HCT116 (cell line): Measurements from ENCODE around the gene ANGPT4. TPM values are rescaled to one million over a fixed set of nuclear protein-coding genes. Genes with fewer than 3 reads are reported as not detected.

ENCODE experiments used
- ATAC-seq: fragments of 200-7000 bp; cut with Tn5 transposase; 2 replicates; pipeline ENCODE4 v1.9.1; 2020; ENCODE audit warnings: mild to moderate bottlenecking, moderate library complexity
- BruUV-seq: library from RNA; stranded (reverse); fragments of 400-500 nt; replicated peaks from 2 replicates; lab custom pipeline; 2021; lab: Mats Ljungman, UMichigan
- CTCF ChIA-PET: fragments of 300-600 bp; sonication (Branson Sonifier 250); formaldehyde crosslinking; loops from one replicate; lab custom pipeline; 2021; ENCODE audit warnings: antibody characterized with exemption; lab: Charles Lee
- POLR2A ChIA-PET: fragments of 300-600, 350-600 bp; sonication (Branson Sonifier 250); formaldehyde crosslinking; loops from one replicate; lab custom pipeline; 2021; ENCODE audit warnings: antibody characterized with exemption; lab: Charles Lee
- RAD21 ChIA-PET, 2 experiments: fragments of 300-600 bp; sonication (Branson Sonifier 250); formaldehyde crosslinking; loops; one replicate each; lab custom pipeline; 2023; ENCODE audit warnings: low total read pairs in 2 of 2; ENCODE audit not compliant: uncharacterized antibody in 2 of 2, unreplicated experiment in 2 of 2, low non-redundant PET in 1 of 2; lab: Charles Lee
- DNase-seq: peaks from one replicate; pipeline ENCODE4 v3.0.0-alpha.2; 2010; ENCODE audit warnings: low read depth, low spot score
- H2AFZ ChIP-seq: fragments of 200-600 bp; shearing (Covaris generic), sonication (generic); 2 replicates; pipeline ENCODE4 v1.6.1; 2017; ENCODE audit warnings: low read depth, mixed run types, mixed read lengths, antibody characterized with exemption, low read length; ENCODE audit not compliant: poor library complexity, severe bottlenecking
- H3K27ac ChIP-seq: 2 replicates; pipeline ENCODE4 v1.5.1; 2012; ENCODE audit warnings: low read depth, low read length
- H3K27me3 ChIP-seq: fragments of 200-600 bp; sonication (generic); 2 replicates; pipeline ENCODE4 v1.6.1; 2016; ENCODE audit warnings: mixed run types, low read length, mixed read lengths; ENCODE audit not compliant: insufficient read depth
- H3K36me3 ChIP-seq, 2 experiments: fragments of 200-500 bp in 1 of 2; fragments of 200-600 bp in 1 of 2; sonication (Bioruptor generic) in 1 of 2; sonication (generic) in 1 of 2; 2 replicates each; pipeline versions ENCODE4 v1.5.1 to v1.6.1; 2014 to 2016; ENCODE audit warnings: low read length in 2 of 2, inconsistent platforms in 1 of 2, mixed read lengths in 1 of 2, mixed run types in 1 of 2; ENCODE audit not compliant: insufficient read depth in 2 of 2, control insufficient read depth in 1 of 2
- H3K4me1 ChIP-seq, 2 experiments: fragments of 200-600 bp in 1 of 2; sonication (generic) in 1 of 2; 2 replicates each; pipeline versions ENCODE4 v1.5.1 to v1.6.1; 2012 to 2017; ENCODE audit warnings: low read length in 2 of 2, inconsistent platforms in 1 of 2, mild to moderate bottlenecking in 1 of 2, mixed read lengths in 1 of 2, mixed run types in 1 of 2, moderate library complexity in 1 of 2; ENCODE audit not compliant: insufficient read depth in 2 of 2, control insufficient read depth in 1 of 2
- H3K4me2 ChIP-seq: fragments of 200-600 bp; sonication (generic); 2 replicates; pipeline ENCODE4 v1.6.1; 2017; ENCODE audit warnings: mixed run types, low read length, mixed read lengths
- H3K4me3 ChIP-seq, 2 experiments: fragments of 200-600 bp in 1 of 2; sonication (generic) in 1 of 2; replicated peaks in 1 of 2; 2 replicates each; pipeline ENCODE4 v1.5.1; 2011 to 2016; ENCODE audit warnings: low read length in 2 of 2, control low read depth in 1 of 2, low read depth in 1 of 2, mild to moderate bottlenecking in 1 of 2, mixed read lengths in 1 of 2, mixed run types in 1 of 2
- H3K79me2 ChIP-seq: fragments of 200-600 bp; sonication (generic); 2 replicates; pipeline ENCODE4 v1.6.1; 2017; ENCODE audit warnings: mild to moderate bottlenecking, mixed run types, low read length, moderate library complexity, mixed read lengths; ENCODE audit not compliant: insufficient read depth
- H3K9ac ChIP-seq: fragments of 200-600 bp; sonication (generic); 2 replicates; pipeline ENCODE4 v1.6.1; 2016; ENCODE audit warnings: low read length, mixed read lengths
- H3K9me2 ChIP-seq: fragments of 200-600 bp; sonication (generic), shearing (Covaris generic); 2 replicates; pipeline ENCODE4 v1.6.1; 2017; ENCODE audit warnings: mixed run types, mild to moderate bottlenecking, moderate library complexity; ENCODE audit not compliant: insufficient read depth
- H3K9me3 ChIP-seq, 2 experiments: fragments of 200-500 bp in 1 of 2; fragments of 200-600 bp in 1 of 2; sonication (Bioruptor generic) in 1 of 2; sonication (generic) in 1 of 2; 2 replicates each; pipeline ENCODE4 v1.6.1; 2014 to 2017; ENCODE audit warnings: low read length in 2 of 2, mixed read lengths in 2 of 2, inconsistent platforms in 1 of 2, low read depth in 1 of 2, mild to moderate bottlenecking in 1 of 2, mixed run types in 1 of 2, moderate library complexity in 1 of 2; ENCODE audit not compliant: control insufficient read depth in 1 of 2, insufficient read depth in 1 of 2
- H4K20me1 ChIP-seq: fragments of 200-600 bp; sonication (generic), shearing (Covaris generic); 2 replicates; pipeline ENCODE4 v1.6.1; 2017; ENCODE audit warnings: mixed run types, mild to moderate bottlenecking, moderate library complexity; ENCODE audit not compliant: insufficient read depth
- RAD21 ChIP-seq: IDR thresholded peaks from 2 replicates; pipeline ENCODE4 v1.6.1; 2012; ENCODE audit warnings: low read depth, mild to moderate bottlenecking
- SP1 ChIP-seq: IDR thresholded peaks from 2 replicates; pipeline ENCODE4 v1.6.1; 2012; ENCODE audit warnings: low read depth
- intact Hi-C: fragments of 100-400 bp; cut with micrococcal nuclease; formaldehyde crosslinking; loops from 2 replicates; pipeline ENCODE4 v1.10.0; 2022
- total RNA-seq: library from RNA; stranded (reverse); gene quantifications from one replicate; pipeline ENCODE4 v1.2.1, GENCODE V29; 2021; ENCODE audit not compliant: unreplicated experiment
- TF ChIP-seq, protein P1 (sequence below), 3 experiments: fragments of 200-600 bp in 1 of 3; sonication (generic) in 1 of 3; IDR thresholded peaks in 2 of 3; conservative IDR thresholded peaks in 1 of 3; 2 replicates each; pipeline ENCODE4 v1.5.1; 2012 to 2017; ENCODE audit warnings: low read depth in 2 of 3, low read length in 2 of 3, antibody characterized with exemption in 1 of 3, borderline replicate concordance in 1 of 3, control low read depth in 1 of 3, mild to moderate bottlenecking in 1 of 3, mixed read lengths in 1 of 3, mixed run types in 1 of 3, moderate library complexity in 1 of 3; ENCODE audit not compliant: insufficient read depth in 1 of 3
- TF ChIP-seq, protein P2 (sequence below): IDR thresholded peaks from 2 replicates; pipeline ENCODE4 v1.6.1; 2012

The ANGPT4 gene
- total RNA-seq, 1 experiment from 2014 or later: not detected

DNA sequence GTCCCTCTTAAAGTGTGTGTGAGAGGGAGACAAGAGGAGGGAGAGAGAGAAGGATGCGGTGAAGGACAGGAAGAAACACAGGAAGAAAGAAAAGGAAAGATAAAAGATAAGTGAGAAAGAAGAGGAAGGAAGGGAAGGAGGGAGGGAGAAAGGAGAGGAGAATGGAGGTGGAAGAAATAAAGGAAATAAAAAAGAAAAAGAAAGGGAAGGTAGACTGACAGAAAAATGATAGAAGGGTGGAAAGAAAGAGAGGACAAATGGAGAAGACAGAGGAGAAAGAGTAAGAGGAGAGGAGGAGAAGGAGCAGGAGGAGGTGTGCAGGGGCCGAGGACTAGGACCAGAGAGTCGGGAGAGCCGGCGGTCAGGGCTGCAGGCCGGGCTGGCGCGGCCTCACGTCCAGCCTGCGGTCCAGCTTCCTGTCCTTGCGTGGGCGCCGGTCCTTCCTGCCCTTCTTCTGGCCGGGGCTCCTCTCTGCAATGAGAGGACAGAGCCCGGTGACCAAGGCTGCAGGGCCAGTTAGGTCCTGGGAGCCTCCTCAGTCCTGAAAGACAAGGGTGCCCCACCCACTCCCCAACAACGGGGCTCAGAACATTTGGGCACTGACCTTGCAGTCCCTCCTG is 44.0 kb upstream of the ANGPT4 start:
- ATAC-seq (no peak), DNase-seq (no peak)
- TF ChIP-seq, protein P1, sequence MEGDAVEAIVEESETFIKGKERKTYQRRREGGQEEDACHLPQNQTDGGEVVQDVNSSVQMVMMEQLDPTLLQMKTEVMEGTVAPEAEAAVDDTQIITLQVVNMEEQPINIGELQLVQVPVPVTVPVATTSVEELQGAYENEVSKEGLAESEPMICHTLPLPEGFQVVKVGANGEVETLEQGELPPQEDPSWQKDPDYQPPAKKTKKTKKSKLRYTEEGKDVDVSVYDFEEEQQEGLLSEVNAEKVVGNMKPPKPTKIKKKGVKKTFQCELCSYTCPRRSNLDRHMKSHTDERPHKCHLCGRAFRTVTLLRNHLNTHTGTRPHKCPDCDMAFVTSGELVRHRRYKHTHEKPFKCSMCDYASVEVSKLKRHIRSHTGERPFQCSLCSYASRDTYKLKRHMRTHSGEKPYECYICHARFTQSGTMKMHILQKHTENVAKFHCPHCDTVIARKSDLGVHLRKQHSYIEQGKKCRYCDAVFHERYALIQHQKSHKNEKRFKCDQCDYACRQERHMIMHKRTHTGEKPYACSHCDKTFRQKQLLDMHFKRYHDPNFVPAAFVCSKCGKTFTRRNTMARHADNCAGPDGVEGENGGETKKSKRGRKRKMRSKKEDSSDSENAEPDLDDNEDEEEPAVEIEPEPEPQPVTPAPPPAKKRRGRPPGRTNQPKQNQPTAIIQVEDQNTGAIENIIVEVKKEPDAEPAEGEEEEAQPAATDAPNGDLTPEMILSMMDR (IDR thresholded peaks at IDR 0.05 in 2 of 3, conservative IDR thresholded peaks at IDR 0.05 in 1 of 3; ENCODE audit: borderline replicate concordance in 1 of 3, insufficient read depth in 1 of 3, low read depth in 2 of 3, low read length in 2 of 3): no peak
- no peak for TF ChIP-seq RAD21
- no peak for TF ChIP-seq SP1
- TF ChIP-seq, protein P2, sequence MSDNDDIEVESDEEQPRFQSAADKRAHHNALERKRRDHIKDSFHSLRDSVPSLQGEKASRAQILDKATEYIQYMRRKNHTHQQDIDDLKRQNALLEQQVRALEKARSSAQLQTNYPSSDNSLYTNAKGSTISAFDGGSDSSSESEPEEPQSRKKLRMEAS: no peak
- intact Hi-C loops: loop anchor here (10.0 kb wide), 1 partner anchor 395 kb away; no protein-coding TSS in a partner anchor
- H3K9me3 ChIP-seq: no peaks in the 10 kb centered on the region
- POLR2A ChIA-PET: no interaction called here
- BruUV-seq: no TSS peak
- H2AFZ ChIP-seq: no peak overlapping the region
- H3K79me2 ChIP-seq: no peaks in the 10 kb centered on the region
- RAD21 ChIA-PET: interaction anchor here in 1 of 2 experiments (0.7 kb wide), 1 partner anchor 141 kb away, joined by 3 read pairs; no protein-coding TSS in a partner anchor
- H3K4me2 ChIP-seq: no peak overlapping the region
- no peak overlapping the region for H3K9ac ChIP-seq
- no peaks in the 10 kb centered on the region for H4K20me1 ChIP-seq
- H3K36me3 ChIP-seq: no peaks in the 10 kb centered on the region
- no peak overlapping the region for H3K27ac ChIP-seq
- peaks cover 0 to 5% of the 10 kb centered on the region in 2 experiments; a peak in 1 of 4 replicates for H3K4me1 ChIP-seq
- H3K27me3 ChIP-seq: no peaks in the 10 kb centered on the region
- CTCF ChIA-PET: no interaction called here
- H3K9me2 ChIP-seq: no peaks in the 10 kb centered on the region
- H3K4me3 ChIP-seq: no peak overlapping the region
